GM13977 (cell line): ENCODE measurements around the gene ACP4.
"Not testable (repeated sequence)": the region's sequence is repeated elsewhere in the genome, so short reads cannot be mapped to it uniquely, and the experiment has no call there.

Source experiments
- DNase-seq: peaks from one replicate; pipeline ENCODE4 v3.0.0; 2012; ENCODE audit warnings: low spot score
- in situ Hi-C: fragments of 300-500 bp; cut with MboI; formaldehyde crosslinking; loops from one replicate; pipeline ENCODE4 v1.12.0; 2022; ENCODE audit warnings: low sequenced_read_pairs, low pct_unique_long_range_greater_than_20kb, mixed read lengths, inconsistent platforms; ENCODE audit not compliant: unreplicated experiment
- TF ChIP-seq, protein P1 (sequence below): IDR thresholded peaks from 2 replicates; pipeline ENCODE4 v1.5.1; 2012; ENCODE audit warnings: mild to moderate bottlenecking, control low read depth; ENCODE audit not compliant: insufficient read depth; ENCODE audit errors: extremely low read depth, missing control alignments

The ACP4 gene

GRCh38 chr19:50779504-50780457, 10.4 kb upstream of the ACP4 start:
- in situ Hi-C loops: loop anchor here (25.0 kb wide), 2 partner anchors 242 to 417 kb away; partner anchors contain the start of gene NAPSA
- DNase-seq: peak; percentile 20
- TF ChIP-seq, protein P1, sequence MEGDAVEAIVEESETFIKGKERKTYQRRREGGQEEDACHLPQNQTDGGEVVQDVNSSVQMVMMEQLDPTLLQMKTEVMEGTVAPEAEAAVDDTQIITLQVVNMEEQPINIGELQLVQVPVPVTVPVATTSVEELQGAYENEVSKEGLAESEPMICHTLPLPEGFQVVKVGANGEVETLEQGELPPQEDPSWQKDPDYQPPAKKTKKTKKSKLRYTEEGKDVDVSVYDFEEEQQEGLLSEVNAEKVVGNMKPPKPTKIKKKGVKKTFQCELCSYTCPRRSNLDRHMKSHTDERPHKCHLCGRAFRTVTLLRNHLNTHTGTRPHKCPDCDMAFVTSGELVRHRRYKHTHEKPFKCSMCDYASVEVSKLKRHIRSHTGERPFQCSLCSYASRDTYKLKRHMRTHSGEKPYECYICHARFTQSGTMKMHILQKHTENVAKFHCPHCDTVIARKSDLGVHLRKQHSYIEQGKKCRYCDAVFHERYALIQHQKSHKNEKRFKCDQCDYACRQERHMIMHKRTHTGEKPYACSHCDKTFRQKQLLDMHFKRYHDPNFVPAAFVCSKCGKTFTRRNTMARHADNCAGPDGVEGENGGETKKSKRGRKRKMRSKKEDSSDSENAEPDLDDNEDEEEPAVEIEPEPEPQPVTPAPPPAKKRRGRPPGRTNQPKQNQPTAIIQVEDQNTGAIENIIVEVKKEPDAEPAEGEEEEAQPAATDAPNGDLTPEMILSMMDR: no peak

DNA sequence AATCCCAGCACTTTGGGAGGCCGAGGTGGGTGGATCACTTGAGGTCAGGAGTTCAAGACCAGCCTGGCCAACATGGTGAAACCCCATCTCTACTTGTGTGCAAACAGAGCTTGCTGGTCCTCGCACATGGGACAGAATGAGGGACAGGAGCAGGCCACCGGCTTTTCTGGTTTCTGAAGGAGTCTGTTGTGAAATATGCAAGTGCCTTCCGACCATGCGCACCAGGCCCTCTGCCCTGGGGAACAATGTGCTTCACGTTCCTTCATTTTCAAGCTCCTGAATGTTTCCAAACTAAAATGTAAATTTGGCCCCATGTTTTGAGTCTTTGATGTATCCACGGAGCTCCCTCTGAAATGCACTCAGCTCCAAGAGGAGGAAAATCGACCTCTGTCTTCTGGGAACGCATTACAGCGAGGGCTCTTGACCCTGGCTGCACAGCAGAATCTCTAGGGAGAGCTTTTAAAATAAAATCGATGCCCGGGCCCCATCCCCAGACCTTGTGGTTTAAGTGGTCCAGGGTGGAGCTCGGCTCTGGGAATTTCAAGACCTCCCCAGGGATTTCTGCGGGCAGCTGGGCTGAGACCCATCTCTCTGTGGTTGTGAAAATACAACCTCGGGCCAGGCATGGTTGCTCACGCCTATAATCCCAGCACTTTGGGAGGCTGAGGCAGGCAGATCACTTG, 9.3 kb upstream of the ACP4 start:
- no peak for DNase-seq
- TF ChIP-seq, protein P1: no peak
- in situ Hi-C loops: loop anchor here (25.0 kb wide), 2 partner anchors 244 to 419 kb away; partner anchors contain the start of gene NAPSA

DNA sequence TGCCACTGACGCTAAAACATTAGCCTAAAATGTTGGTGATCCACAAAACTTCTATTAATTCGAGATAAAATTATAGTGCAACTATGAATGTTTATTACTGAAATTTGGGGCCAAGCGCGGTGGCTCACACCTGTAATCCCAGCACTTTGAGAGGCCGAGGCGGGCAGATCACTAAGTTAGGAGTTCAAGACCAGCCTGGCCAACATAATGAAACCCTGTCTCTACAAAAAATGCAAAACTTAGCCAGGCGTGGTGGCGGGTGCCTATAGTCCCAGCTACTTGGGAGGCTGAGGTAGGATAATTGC, 6.4 kb upstream of the ACP4 start:
- in situ Hi-C loops: loop anchor here (25.0 kb wide), 2 partner anchors 246 to 421 kb away; partner anchors contain the start of gene NAPSA
- DNase-seq: not testable (repeated sequence)

DNA sequence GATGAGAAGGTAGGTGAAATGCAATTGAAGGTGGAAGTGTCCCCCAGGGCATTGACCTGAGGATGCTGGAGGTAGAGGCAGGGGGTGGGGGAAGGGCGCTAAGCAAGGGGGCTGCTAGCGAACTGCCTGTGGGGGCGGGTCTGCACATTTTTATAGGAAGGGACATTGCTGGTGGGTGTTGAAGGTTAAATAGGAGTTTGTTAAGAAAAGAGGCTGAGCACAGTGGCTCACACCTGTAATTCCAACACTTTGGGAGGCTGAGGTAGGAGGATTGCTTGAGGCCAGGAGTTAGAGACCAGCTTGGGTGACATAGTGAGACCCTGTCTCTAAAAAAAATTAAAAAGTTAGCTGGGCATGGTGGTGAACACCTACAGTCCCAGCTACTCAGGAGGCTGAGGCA, 5.5 kb upstream of the ACP4 start:
- no peak for DNase-seq
- TF ChIP-seq, protein P1: no peak
- in situ Hi-C loops: loop anchor here (25.0 kb wide), 2 partner anchors 247 to 422 kb away; partner anchors contain the start of gene NAPSA

DNA sequence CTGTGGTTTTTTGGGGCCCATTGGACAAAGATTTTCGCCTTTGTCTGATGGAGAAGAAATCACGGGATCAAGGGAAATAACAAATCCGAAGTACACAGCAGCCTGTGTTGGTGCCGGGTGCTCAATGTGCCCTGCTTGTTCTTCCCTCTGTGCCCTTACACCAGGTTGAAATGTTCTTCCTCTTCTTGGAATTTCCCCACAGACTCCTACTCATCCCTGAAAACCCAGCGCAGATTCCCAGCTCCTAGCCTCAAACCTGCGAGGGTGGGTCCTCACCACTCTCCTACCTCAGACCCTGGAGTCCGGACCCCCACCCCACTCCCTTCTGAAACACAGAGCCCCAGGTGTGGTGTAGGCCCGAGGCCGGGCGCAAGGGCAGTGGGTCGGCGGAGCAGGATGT, 4.9 kb upstream of the ACP4 start:
- in situ Hi-C loops: loop anchor here (25.0 kb wide), 2 partner anchors 248 to 423 kb away; partner anchors contain the start of gene NAPSA
- TF ChIP-seq, protein P1: no peak

GRCh38 chr19:50790922-50791467, 780 bp downstream of the ACP4 start:
- no peak for DNase-seq

More for the DNA sequence above, 4.9 kb upstream of the ACP4 start:
- no peak for DNase-seq

More at GRCh38 chr19:50790922-50791467, 780 bp downstream of the ACP4 start:
- TF ChIP-seq, protein P1: no peak
- in situ Hi-C loops: loop anchor here (10.0 to 25.0 kb wide), 3 partner anchors 124 to 429 kb away; partner anchors contain the start of genes KLK4 and NAPSA
